ENCODE measurements around the gene CCDC187. TPM values are rescaled to one million over a fixed set of nuclear protein-coding genes. Genes with fewer than 3 reads are reported as not detected.

The CCDC187 gene
- total and polyA plus RNA-seq, 2 of the 4 experiments (the other 2 are of a cell fraction): not detected

DNA sequence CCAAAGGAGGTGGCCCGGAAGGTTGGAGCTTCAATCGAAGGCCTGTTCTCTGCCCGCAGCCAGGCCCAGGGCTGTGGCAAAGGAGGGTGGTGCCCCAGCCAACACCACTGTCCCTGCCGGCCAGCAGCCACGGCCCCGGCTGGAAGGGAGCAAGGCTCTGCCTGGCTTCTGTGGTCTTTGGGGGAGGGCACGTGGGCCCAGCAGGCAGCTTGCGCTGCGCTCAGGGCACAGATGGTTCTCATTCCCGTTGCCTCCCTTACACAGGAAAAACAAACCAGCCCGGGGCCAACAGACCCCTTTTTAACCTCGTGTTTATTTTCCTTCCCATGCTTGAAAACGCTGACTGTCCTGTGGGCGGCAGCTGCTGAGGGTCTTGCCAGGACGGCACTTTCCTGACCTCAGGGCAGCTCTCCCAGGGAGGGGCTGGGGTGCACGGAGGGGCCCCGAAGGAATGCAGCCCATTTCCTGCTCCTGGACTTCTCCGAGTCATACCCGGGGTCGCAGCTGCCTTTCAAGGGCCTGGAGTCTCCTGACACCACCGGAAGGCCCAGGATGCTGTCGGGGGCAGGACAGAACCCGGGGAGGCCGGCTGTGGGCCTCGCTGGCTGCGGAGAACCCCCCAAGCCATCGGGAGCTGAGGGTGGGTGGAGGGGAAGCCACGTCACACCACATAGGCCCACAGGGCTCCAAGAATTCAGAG, 22.3 kb upstream of the CCDC187 start:
- peak; percentile 92 for DNase-seq
- Histone ChIP-seq H3K56ac (ENCODE audit: extremely low read depth, insufficient read depth, low read length) (peak overlapping the region; percentile 96), H2AK5ac (ENCODE audit: low read depth, low read length) (peak overlapping the region; percentile 100), H4K91ac (ENCODE audit: insufficient read depth, low read depth, low read length) (peak overlapping the region; percentile 99), H3K9me3 (ENCODE audit: control insufficient read depth, insufficient read depth, low read length) (peaks cover 2% of the 10 kb centered on the region; the same call in 1 of the 2 replicates), H3K18ac (ENCODE audit: low read depth, low read length) (peak overlapping the region; percentile 97), H3K9me1 (ENCODE audit: insufficient read depth, low read length) (peaks cover 5% of the 10 kb centered on the region), H3K4ac (ENCODE audit: low read depth, low read length) (peak overlapping the region; percentile 100), H3K9ac (ENCODE audit: low read depth, low read length) (peak overlapping the region; percentile 65), H3K14ac (replicated peaks; ENCODE audit: low read depth, low read length) (peak overlapping the region; percentile 99), H3K79me1 (ENCODE audit: low read depth in 1 of 2, low read length in 2 of 2) (peaks cover 3 to 21% of the 10 kb centered on the region in 2 experiments; a peak in 1 of 4 replicates), H4K8ac (ENCODE audit: low read depth in 2 of 2, low read length in 2 of 2) (peak overlapping the region; percentile 97 to 99), H3K23ac (ENCODE audit: low read depth, low read length) (peak overlapping the region; percentile 98; the same call in 1 of the 2 replicates), H2AK9ac (replicated peaks; ENCODE audit: low read depth, low read length, poor library complexity) (peak overlapping the region; percentile 100), H3K4me1 (ENCODE audit: control insufficient read depth, insufficient read depth, low read length) (peaks cover 33% of the 10 kb centered on the region), H4K20me1 (ENCODE audit: insufficient read depth, low read length) (peaks cover 30% of the 10 kb centered on the region), H4K5ac (ENCODE audit: low read depth, low read length) (peak overlapping the region; percentile 98), H3K27ac (ENCODE audit: insufficient read depth, low read length) (peak overlapping the region; percentile 97), H2BK120ac (ENCODE audit: low read depth, low read length) (peak overlapping the region; percentile 100), H3K36me3 (ENCODE audit: control insufficient read depth, insufficient read depth, low read length) (peaks cover 4% of the 10 kb centered on the region; the same call in 1 of the 2 replicates), H2AFZ (replicated peaks; ENCODE audit: low read length, poor library complexity) (peak overlapping the region; percentile 85), H2BK20ac (ENCODE audit: low read depth, low read length) (peak overlapping the region; percentile 96), H3K4me2 (ENCODE audit: low read depth, low read length) (peak overlapping the region; percentile 37; the same call in 1 of the 2 replicates), H3K27me3 (ENCODE audit: control insufficient read depth, insufficient read depth, low read length) (no peaks in the 10 kb centered on the region), H2BK5ac (ENCODE audit: low read depth, low read length, poor library complexity, severe bottlenecking) (peak overlapping the region; percentile 99), H3K4me3 (ENCODE audit: insufficient read depth, low read depth, low read length) (no peak overlapping the region), H2BK15ac (ENCODE audit: low read depth, low read length) (peak overlapping the region; percentile 99; the same call in 2 of the 3 replicates)
- 0% methylated on average over 7 of the region's 28 CpGs; no CpG with 5 or more reads in 1 of the 2 experiments for WGBS, 2 experiments (ENCODE audit: extremely low coverage in 2 of 2, insufficient read length in 1 of 2)
- CTCF ChIA-PET: interaction anchor here (1.0 to 1.4 kb wide), 2 partner anchors 13 to 37 kb away, joined by 3 read pairs; no protein-coding TSS in a partner anchor
- in situ Hi-C loops (cut with MboI; ENCODE audit: low sequenced_read_pairs) (no loop called here), intact Hi-C loops (cut with micrococcal nuclease) (loop anchor here (5.0 kb wide), 1 partner anchor 76 kb away; the partner anchor contains the start of gene SNAPC4), dilution Hi-C loops (cut with HindIII; ENCODE audit: low sequenced_read_pairs, unreplicated experiment) (no loop called here)
- ATAC-seq (ENCODE audit: low read depth): peak; percentile 62
- POLR2A ChIA-PET (ENCODE audit: unreplicated experiment): no interaction called here
- BruUV-seq (replicated peaks): no TSS peak
- TF ChIP-seq, protein P1, sequence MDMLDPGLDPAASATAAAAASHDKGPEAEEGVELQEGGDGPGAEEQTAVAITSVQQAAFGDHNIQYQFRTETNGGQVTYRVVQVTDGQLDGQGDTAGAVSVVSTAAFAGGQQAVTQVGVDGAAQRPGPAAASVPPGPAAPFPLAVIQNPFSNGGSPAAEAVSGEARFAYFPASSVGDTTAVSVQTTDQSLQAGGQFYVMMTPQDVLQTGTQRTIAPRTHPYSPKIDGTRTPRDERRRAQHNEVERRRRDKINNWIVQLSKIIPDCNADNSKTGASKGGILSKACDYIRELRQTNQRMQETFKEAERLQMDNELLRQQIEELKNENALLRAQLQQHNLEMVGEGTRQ (IDR thresholded peaks at IDR 0.05; ENCODE audit: low read depth, low read length): peak; percentile 93
- TF ChIP-seq FOS (IDR thresholded peaks at IDR 0.05; ENCODE audit: low read depth, low read length): peak; percentile 49; the same call in 1 of the 2 replicates
- peak; percentile 80; the same call in 1 of the 2 replicates for TF ChIP-seq MAZ (IDR thresholded peaks at IDR 0.05; ENCODE audit: borderline replicate concordance, low read depth, low read length)
- TF ChIP-seq MAFK (IDR thresholded peaks at IDR 0.05; ENCODE audit: low read depth, low read length): peak; percentile 79
- TF ChIP-seq CHD1 (IDR thresholded peaks at IDR 0.05; ENCODE audit: low read depth, low read length): no peak
- TF ChIP-seq RAD21 (IDR thresholded peaks at IDR 0.05; ENCODE audit: low read length): no peak
- TF ChIP-seq SMC3 (IDR thresholded peaks at IDR 0.05; ENCODE audit: low read depth, low read length): no peak
- peak; percentile 68 for TF ChIP-seq BHLHE40 (IDR thresholded peaks at IDR 0.05; ENCODE audit: low read depth, low read length)
- TF ChIP-seq RFX5 (IDR thresholded peaks at IDR 0.05; ENCODE audit: low read depth, low read length): no peak
- TF ChIP-seq NFE2L2 (IDR thresholded peaks at IDR 0.05; ENCODE audit: low read depth, low read length): peak; percentile 60; the same call in 1 of the 2 replicates
- no peak for TF ChIP-seq POLR2A (IDR thresholded peaks at IDR 0.05; ENCODE audit: low read depth, low read length)
- TF ChIP-seq, protein P2, sequence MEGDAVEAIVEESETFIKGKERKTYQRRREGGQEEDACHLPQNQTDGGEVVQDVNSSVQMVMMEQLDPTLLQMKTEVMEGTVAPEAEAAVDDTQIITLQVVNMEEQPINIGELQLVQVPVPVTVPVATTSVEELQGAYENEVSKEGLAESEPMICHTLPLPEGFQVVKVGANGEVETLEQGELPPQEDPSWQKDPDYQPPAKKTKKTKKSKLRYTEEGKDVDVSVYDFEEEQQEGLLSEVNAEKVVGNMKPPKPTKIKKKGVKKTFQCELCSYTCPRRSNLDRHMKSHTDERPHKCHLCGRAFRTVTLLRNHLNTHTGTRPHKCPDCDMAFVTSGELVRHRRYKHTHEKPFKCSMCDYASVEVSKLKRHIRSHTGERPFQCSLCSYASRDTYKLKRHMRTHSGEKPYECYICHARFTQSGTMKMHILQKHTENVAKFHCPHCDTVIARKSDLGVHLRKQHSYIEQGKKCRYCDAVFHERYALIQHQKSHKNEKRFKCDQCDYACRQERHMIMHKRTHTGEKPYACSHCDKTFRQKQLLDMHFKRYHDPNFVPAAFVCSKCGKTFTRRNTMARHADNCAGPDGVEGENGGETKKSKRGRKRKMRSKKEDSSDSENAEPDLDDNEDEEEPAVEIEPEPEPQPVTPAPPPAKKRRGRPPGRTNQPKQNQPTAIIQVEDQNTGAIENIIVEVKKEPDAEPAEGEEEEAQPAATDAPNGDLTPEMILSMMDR (conservative IDR thresholded peaks at IDR 0.05; ENCODE audit: low read depth, low read length): no peak
- TF ChIP-seq, protein P3, sequence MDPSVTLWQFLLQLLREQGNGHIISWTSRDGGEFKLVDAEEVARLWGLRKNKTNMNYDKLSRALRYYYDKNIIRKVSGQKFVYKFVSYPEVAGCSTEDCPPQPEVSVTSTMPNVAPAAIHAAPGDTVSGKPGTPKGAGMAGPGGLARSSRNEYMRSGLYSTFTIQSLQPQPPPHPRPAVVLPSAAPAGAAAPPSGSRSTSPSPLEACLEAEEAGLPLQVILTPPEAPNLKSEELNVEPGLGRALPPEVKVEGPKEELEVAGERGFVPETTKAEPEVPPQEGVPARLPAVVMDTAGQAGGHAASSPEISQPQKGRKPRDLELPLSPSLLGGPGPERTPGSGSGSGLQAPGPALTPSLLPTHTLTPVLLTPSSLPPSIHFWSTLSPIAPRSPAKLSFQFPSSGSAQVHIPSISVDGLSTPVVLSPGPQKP (IDR thresholded peaks at IDR 0.05; ENCODE audit: borderline replicate concordance, low read depth, low read length): no peak
- TF ChIP-seq MXI1 (IDR thresholded peaks at IDR 0.05; ENCODE audit: borderline replicate concordance, low read depth, low read length): peak; percentile 79; the same call in 1 of the 2 replicates
